Immature natural killer cell (primary cell): ENCODE results near the gene CLDN11. TPM values are rescaled to one million over a fixed set of nuclear protein-coding genes. Genes with fewer than 3 reads are reported as not detected.

Source experiments
- DNase-seq, 3 donors: peaks; one replicate each; pipeline ENCODE4 v3.0.0; 2022; ENCODE audit warnings: mixed read lengths in 1 of 3
- H3K27ac Mint-ChIP-seq, 6 donors: one replicate each; pipeline ENCODE4 v1.8.0; 2020; ENCODE audit warnings: mixed read lengths in 6 of 6, mild to moderate bottlenecking in 5 of 6, inconsistent platforms in 4 of 6, moderate library complexity in 3 of 6
- H3K27me3 Mint-ChIP-seq, 3 donors: one replicate each; pipeline ENCODE4 v1.8.0; 2020 to 2021; ENCODE audit warnings: low read depth in 3 of 3, mild to moderate bottlenecking in 3 of 3, mixed read lengths in 3 of 3, moderate library complexity in 3 of 3, inconsistent platforms in 1 of 3
- H3K36me3 Mint-ChIP-seq, 3 donors: one replicate each; pipeline ENCODE4 v1.8.0; 2020; ENCODE audit warnings: mixed read lengths in 3 of 3, inconsistent platforms in 2 of 3, mild to moderate bottlenecking in 2 of 3
- H3K4me1 Mint-ChIP-seq, 2 donors: one replicate each; pipeline ENCODE4 v1.8.0; 2020; ENCODE audit warnings: inconsistent platforms in 2 of 2, mild to moderate bottlenecking in 2 of 2, mixed read lengths in 2 of 2, moderate library complexity in 1 of 2
- H3K4me3 Mint-ChIP-seq, 5 donors: one replicate each; pipeline ENCODE4 v1.8.0; 2020; ENCODE audit warnings: mild to moderate bottlenecking in 5 of 5, mixed read lengths in 5 of 5, inconsistent platforms in 3 of 5, moderate library complexity in 3 of 5
- H3K9me3 Mint-ChIP-seq, 6 donors: one replicate each; pipeline ENCODE4 v1.8.0; 2020; ENCODE audit warnings: mild to moderate bottlenecking in 6 of 6, mixed read lengths in 6 of 6, inconsistent platforms in 4 of 6, moderate library complexity in 3 of 6
- polyA plus RNA-seq, 3 donors: library from polyadenylated mRNA; unstranded; fragments of 300-500 nt; fragmentation: Illumina TruSeq; gene quantifications; one replicate each; pipeline ENCODE4 v1.2.3, GENCODE V29; 2021

CLDN11 gene
- polyA plus RNA-seq, 3 donors from 2014 or later, result not detected

DNA sequence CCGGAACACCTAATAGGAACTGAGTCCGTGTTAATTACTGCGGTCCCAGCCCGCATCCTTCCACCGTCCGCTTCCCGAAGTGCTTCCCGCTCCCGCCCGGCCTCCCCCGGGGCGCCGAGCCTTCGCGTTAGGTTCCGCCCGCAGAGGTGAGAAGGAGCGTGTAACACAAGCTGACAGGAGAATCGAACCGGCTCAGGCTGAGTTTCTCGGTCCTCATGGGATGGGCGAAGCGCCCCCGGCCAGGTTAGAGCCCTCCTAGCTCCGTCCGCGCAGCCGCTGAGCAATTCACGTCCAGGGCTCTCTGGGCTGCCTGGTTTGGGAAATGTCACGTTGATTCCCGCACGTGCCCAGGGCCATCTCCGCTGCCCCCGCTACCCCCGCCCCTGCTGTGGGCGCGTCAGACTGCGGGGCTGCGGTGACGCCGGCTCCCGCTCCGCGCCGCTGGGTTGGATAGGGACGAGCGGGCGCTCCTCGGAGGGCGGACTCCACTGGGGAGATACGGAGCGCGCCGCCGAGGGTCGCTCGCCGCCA, 954 bp downstream of the CLDN11 start:
- Mint-ChIP-seq H3K36me3 (no peaks in the 10 kb centered on the region), H3K27ac (no peak overlapping the region), H3K4me3 (peak overlapping the region in 2 of 5 donors; percentile 27 to 29), H3K27me3 (peaks cover 3 to 11% (median 10%) of the 10 kb centered on the region in 3 donors), H3K4me1 (peaks cover 13 to 15% of the 10 kb centered on the region in 2 donors), H3K9me3 (no peaks in the 10 kb centered on the region)
- no peak for DNase-seq

DNA sequence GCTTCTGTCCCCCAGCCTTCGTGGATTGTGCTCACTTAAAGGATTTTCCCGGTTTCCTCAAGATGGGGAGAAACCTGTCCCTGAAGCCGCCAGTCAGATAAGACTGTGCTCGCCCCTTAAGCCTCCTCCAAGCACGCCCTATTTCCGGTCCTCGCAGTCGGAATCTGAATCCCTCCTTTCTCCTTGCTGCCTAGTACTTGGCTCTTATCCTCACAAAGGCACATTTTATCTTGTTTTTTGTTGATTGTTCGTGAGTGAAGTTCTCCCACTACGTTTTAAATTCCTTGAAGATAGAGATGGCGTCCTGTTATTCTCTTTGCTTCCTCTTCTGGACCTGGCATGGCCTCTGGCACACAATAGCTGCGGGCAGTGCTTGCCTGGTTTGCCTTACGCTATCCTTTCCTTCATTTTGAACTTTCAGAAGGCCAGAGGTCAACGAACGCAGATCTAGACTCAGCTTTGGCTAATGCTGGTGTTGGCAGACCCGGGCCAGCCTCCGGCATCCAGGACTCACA, 1.7 kb downstream of the CLDN11 start:
- H3K4me1 Mint-ChIP-seq, result peaks cover 13 to 15% of the 10 kb centered on the region in 2 donors
- peaks cover 3 to 11% (median 10%) of the 10 kb centered on the region in 3 donors for H3K27me3 Mint-ChIP-seq
- H3K9me3 Mint-ChIP-seq, result no peaks in the 10 kb centered on the region
- H3K4me3 Mint-ChIP-seq, result peak overlapping the region in 4 of 5 donors; percentile 31 to 65 (median 51)
- no peaks in the 10 kb centered on the region for H3K36me3 Mint-ChIP-seq
- no peak overlapping the region for H3K27ac Mint-ChIP-seq
- DNase-seq, result no peak

GRCh38 chr3:170421111-170421641, 2.5 kb downstream of the CLDN11 start:
- Mint-ChIP-seq H3K9me3 (no peaks in the 10 kb centered on the region), H3K27me3 (peaks cover 3 to 11% (median 11%) of the 10 kb centered on the region in 3 donors), H3K36me3 (no peaks in the 10 kb centered on the region), H3K4me3 (no peak overlapping the region), H3K27ac (no peak overlapping the region), H3K4me1 (peaks cover 16 to 19% of the 10 kb centered on the region in 2 donors)
- DNase-seq, result no peak

DNA sequence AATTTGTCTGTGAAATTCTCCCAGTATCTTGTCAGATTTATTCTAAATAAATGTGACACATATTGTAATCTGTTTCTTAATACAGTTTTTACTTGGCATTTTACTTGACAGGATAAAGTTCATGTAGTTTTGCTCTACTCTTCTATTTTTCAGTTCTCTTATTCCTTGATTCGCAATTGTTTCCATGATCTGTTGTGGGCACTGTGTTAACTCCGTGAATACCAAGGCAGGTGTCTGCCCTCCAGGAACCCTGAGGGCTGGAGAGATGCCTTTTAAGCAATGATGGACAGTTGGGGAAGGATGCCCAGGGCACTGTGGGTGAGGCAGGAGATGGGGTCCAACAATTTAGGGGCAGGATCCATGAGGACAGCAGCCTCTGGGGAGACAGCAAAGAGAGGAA, 3.1 kb downstream of the CLDN11 start:
- no peak overlapping the region for H3K27ac Mint-ChIP-seq

DNA sequence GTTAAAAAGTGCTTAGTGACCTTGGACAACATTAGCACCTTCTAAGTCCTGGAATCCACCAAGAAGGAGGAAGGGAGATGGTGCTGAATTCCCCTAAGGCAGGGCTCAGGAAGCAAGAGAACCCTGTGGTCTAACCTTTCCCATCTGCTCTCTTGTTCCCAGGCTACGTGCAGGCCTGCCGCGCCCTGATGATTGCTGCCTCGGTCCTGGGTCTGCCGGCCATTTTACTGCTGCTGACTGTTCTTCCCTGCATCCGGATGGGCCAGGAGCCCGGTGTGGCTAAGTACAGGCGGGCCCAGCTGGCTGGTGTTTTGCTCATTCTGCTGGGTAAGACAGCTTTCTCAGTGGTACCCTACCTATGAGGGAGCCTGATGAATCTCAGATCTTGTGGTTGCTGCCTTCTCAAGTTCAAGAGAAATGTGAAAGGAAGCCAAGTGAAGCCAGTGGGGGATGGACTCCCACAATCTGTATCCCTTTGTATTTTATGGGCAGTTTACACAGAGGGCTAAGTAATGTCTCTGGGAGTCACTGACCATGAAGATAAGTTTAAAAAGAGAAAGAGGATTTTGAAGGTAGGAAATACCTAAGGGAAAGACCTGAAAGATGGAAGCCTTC, 4.4 kb downstream of the CLDN11 start:
- peaks cover 3 to 12% (median 6%) of the 10 kb centered on the region in 3 donors for H3K27me3 Mint-ChIP-seq
- no peak overlapping the region for H3K4me3 Mint-ChIP-seq
- no peaks in the 10 kb centered on the region for H3K9me3 Mint-ChIP-seq
- DNase-seq, result no peak
- no peak overlapping the region for H3K27ac Mint-ChIP-seq
- H3K4me1 Mint-ChIP-seq, result peaks cover 16 to 21% of the 10 kb centered on the region in 2 donors
- no peaks in the 10 kb centered on the region for H3K36me3 Mint-ChIP-seq

More for the DNA sequence above, 3.1 kb downstream of the CLDN11 start:
- H3K4me1 Mint-ChIP-seq, result peaks cover 17 to 23% of the 10 kb centered on the region in 2 donors
- peaks cover 3 to 14% (median 11%) of the 10 kb centered on the region in 3 donors for H3K27me3 Mint-ChIP-seq
- H3K9me3 Mint-ChIP-seq, result no peaks in the 10 kb centered on the region
- H3K36me3 Mint-ChIP-seq, result no peaks in the 10 kb centered on the region
- no peak overlapping the region for H3K4me3 Mint-ChIP-seq
- DNase-seq, result no peak

DNA sequence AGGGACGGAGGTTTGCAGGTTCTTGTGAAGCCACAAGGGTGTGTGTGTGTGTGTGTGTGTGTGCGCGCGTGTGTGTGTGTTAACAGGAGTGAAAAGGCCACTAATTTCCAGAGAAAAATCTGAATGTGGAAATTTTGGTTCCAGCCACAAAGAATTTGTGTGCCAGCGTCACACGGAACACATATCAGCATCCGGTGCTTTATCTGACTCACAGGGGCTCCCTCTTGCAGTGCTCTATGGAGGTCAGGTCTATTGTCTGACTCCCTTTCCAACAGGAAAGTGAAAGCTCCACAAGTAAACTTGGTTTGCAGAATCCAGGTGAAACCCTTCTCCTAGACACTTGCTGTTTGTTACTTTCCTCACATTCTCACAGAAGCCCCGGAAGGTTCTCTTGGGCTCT, 6.2 kb downstream of the CLDN11 start:
- peaks cover 12 to 30% of the 10 kb centered on the region in 2 donors for H3K4me1 Mint-ChIP-seq
- no peaks in the 10 kb centered on the region for H3K9me3 Mint-ChIP-seq
- DNase-seq, result no peak
- H3K4me3 Mint-ChIP-seq, result no peak overlapping the region
- H3K27me3 Mint-ChIP-seq, result peaks cover 0 to 7% (median 6%) of the 10 kb centered on the region in 3 donors
- H3K36me3 Mint-ChIP-seq, result no peaks in the 10 kb centered on the region
- H3K27ac Mint-ChIP-seq, result no peak overlapping the region

DNA sequence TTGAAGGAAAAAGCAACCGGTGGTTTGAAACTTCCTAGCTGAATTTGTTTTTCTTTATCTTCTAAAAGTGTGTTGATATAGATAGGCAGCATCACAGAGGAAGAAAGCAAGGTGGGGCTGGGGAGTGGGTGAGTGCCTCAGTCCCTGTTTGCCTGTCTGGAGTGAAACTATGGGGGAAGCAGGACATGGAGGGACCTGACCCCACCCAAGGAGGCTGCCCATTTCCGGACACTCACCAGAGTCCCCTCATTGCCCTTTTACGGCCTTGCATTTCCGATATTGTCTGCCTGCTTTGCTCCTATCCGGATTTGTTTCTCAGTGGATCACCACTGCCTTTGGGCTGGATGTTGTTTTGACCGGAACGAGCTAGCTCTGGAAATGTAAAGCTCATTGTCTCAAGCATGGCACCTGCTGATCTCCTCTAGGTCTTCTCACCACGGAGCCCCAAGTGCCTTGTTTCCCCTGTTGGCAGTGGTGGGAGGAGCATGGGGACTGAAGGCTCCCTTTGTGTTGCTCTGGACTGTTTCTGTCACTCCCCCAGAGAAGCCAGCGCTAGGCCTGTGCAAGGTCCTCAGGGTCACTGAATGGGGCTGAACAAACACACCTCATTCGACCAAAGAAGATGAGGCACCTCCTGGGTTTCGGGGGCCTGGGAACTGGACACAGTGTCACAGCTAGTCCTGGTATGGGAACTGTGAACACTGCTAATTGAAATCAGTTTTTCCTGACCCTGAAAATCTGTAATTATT, 7.0 kb downstream of the CLDN11 start:
- peak overlapping the region in 2 of 6 donors; percentile 16 to 17 for H3K27ac Mint-ChIP-seq
- peaks cover 7 to 24% of the 10 kb centered on the region in 2 donors for H3K4me1 Mint-ChIP-seq
- no peaks in the 10 kb centered on the region for H3K9me3 Mint-ChIP-seq
- peaks cover 2 to 4% (median 3%) of the 10 kb centered on the region in 3 donors for H3K27me3 Mint-ChIP-seq
- no peak for DNase-seq
- H3K4me3 Mint-ChIP-seq, result no peak overlapping the region
- H3K36me3 Mint-ChIP-seq, result no peaks in the 10 kb centered on the region

GRCh38 chr3:170426240-170426797, 7.7 kb downstream of the CLDN11 start:
- H3K4me3 Mint-ChIP-seq, result no peak overlapping the region
- no peaks in the 10 kb centered on the region for H3K36me3 Mint-ChIP-seq
- H3K9me3 Mint-ChIP-seq, result no peaks in the 10 kb centered on the region
- H3K4me1 Mint-ChIP-seq, result peaks cover 6 to 23% of the 10 kb centered on the region in 2 donors
- H3K27me3 Mint-ChIP-seq, result peaks cover 2 to 4% (median 2%) of the 10 kb centered on the region in 3 donors
- H3K27ac Mint-ChIP-seq, result peak overlapping the region in 2 of 6 donors; percentile 16 to 17
- DNase-seq, result no peak

DNA sequence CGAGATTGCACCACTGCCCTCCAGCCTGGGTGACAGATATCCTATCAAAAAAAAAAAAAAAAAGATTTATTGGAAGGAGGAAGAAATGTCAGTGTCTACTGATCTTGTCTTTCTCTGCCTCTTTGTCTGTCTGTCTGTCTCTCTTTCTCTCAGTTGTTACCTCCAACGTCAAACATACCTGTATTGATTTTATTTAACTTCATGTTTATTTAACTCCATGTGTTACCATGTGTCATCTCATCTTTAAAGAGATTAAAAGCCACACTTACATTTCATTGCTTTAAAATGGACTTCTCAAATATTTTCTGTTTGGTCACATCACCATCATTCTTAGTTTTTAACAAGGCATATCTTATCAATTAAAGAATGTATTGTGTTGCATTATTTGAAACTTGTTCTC, 9.4 kb downstream of the CLDN11 start:
- DNase-seq, result no peak
- Mint-ChIP-seq H3K9me3 (no peaks in the 10 kb centered on the region), H3K4me1 (peaks cover 6 to 23% of the 10 kb centered on the region in 2 donors), H3K27me3 (peaks cover 2 to 4% (median 2%) of the 10 kb centered on the region in 3 donors), H3K36me3 (no peaks in the 10 kb centered on the region), H3K4me3 (no peak overlapping the region), H3K27ac (no peak overlapping the region)

- no peak for DNase-seq
Measured at GRCh38 chr3:170429050-170429449, 10.4 kb downstream of the CLDN11 start.

GRCh38 chr3:170431054-170431453, 12.4 kb downstream of the CLDN11 start:
- H3K4me3 Mint-ChIP-seq, result no peak overlapping the region
- H3K4me1 Mint-ChIP-seq, result peaks cover 6 to 18% of the 10 kb centered on the region in 2 donors
- H3K9me3 Mint-ChIP-seq, result no peaks in the 10 kb centered on the region
- no peak overlapping the region for H3K27ac Mint-ChIP-seq
- H3K27me3 Mint-ChIP-seq, result peaks cover 2 to 4% (median 2%) of the 10 kb centered on the region in 3 donors
- no peak for DNase-seq
- no peaks in the 10 kb centered on the region for H3K36me3 Mint-ChIP-seq

More at GRCh38 chr3:170429050-170429449, 10.4 kb downstream of the CLDN11 start:
- Mint-ChIP-seq H3K4me3 (no peak overlapping the region), H3K36me3 (no peaks in the 10 kb centered on the region), H3K9me3 (no peaks in the 10 kb centered on the region), H3K27me3 (peaks cover 2 to 4% (median 2%) of the 10 kb centered on the region in 3 donors), H3K4me1 (peaks cover 6 to 23% of the 10 kb centered on the region in 2 donors), H3K27ac (no peak overlapping the region)

DNA sequence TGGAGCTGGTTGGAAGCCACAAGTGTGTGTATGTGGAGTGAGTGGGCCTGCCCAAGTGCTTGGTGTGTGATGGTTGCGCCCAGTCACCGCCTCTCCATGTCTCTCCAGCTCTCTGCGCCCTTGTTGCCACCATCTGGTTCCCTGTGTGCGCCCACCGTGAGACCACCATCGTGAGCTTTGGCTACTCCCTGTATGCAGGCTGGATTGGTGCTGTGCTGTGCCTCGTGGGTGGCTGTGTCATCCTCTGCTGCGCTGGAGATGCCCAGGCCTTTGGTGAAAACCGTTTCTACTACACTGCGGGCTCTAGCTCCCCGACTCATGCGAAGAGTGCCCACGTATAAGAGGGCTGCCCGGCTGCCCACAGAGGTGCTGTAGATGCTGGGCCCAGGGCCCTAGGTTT, 13.7 kb downstream of the CLDN11 start:
- Mint-ChIP-seq H3K9me3 (no peaks in the 10 kb centered on the region), H3K27me3 (peaks cover 0 to 2% (median 2%) of the 10 kb centered on the region in 3 donors), H3K27ac (no peak overlapping the region), H3K36me3 (no peaks in the 10 kb centered on the region), H3K4me3 (no peak overlapping the region), H3K4me1 (peaks cover 3 to 13% of the 10 kb centered on the region in 2 donors)
- DNase-seq, result no peak

DNA sequence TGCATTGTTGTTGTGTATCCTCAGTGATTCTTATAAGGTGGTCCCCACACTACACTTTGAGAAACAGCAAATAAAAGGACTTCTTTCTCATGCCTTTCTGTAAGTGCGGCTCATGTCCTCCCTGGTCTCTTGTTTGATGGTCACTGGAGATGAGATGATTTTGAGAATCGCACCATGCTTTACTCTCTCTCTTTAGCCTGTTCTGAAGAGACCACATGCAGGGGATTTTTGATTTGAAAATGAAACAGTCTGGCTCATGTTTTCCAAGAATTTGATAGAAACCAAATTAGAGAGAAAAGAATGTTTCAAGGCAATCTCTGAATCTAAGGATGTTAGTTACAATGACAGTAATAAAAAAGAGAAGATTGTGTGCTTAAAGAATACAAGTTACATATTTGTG, 18.0 kb downstream of the CLDN11 start:
- Mint-ChIP-seq H3K9me3 (no peaks in the 10 kb centered on the region), H3K4me3 (no peak overlapping the region), H3K27ac (no peak overlapping the region)

More for the DNA sequence above, 18.0 kb downstream of the CLDN11 start:
- no peaks in the 10 kb centered on the region for H3K4me1 Mint-ChIP-seq
- peaks cover 2 to 5% (median 4%) of the 10 kb centered on the region in 3 donors for H3K27me3 Mint-ChIP-seq
- no peak for DNase-seq
- no peaks in the 10 kb centered on the region for H3K36me3 Mint-ChIP-seq
